HEK293 (cell line): ENCODE measurements around the gene PTGIR.

ENCODE experiments used
- CTCF ChIA-PET: fragments of 350-600 bp; formaldehyde crosslinking; extraction: SDS; loops from one replicate; lab custom pipeline; 2021; ENCODE audit warnings: antibody characterized with exemption; lab: Yijun Ruan, JAX
- POLR2A ChIA-PET: fragments of 300-600 bp; formaldehyde crosslinking; extraction: SDS; loops from one replicate; lab custom pipeline; 2020; ENCODE audit warnings: antibody characterized with exemption, inconsistent platforms; lab: Yijun Ruan, JAX
- H3K27ac ChIP-seq: fragments of 200-500 bp; sonication (Bioruptor generic); 2 replicates; pipeline ENCODE4 v1.5.1; 2014; ENCODE audit warnings: low read depth, low read length, control low read depth, inconsistent platforms; ENCODE audit errors: extremely low read depth
- H3K36me3 ChIP-seq, 2 experiments: fragments of 200-500 bp in 1 of 2; sonication (Bioruptor generic) in 1 of 2; 1 replicate in 1 of 2; 2 replicates in 1 of 2; pipeline ENCODE4 v1.5.1; 2014 to 2017; ENCODE audit warnings: inconsistent platforms in 2 of 2, low read length in 2 of 2; ENCODE audit not compliant: control insufficient read depth in 2 of 2, insufficient read depth in 1 of 2
- H3K4me1 ChIP-seq: fragments of 200-500 bp; sonication (Bioruptor generic); 2 replicates; pipeline ENCODE4 v1.5.1; 2014; ENCODE audit warnings: mild to moderate bottlenecking, low read length, inconsistent platforms; ENCODE audit not compliant: control insufficient read depth, insufficient read depth
- H3K4me3 ChIP-seq: 2 replicates; pipeline ENCODE4 v1.5.1; 2011; ENCODE audit warnings: low read depth, mild to moderate bottlenecking, control low read depth, low read length, moderate library complexity
- H3K9me3 ChIP-seq: fragments of 200-500 bp; sonication (Bioruptor generic); 2 replicates; pipeline ENCODE4 v1.5.1; 2014; ENCODE audit warnings: low read depth, low read length, inconsistent platforms; ENCODE audit not compliant: control insufficient read depth, insufficient read depth
- BCL11B ChIP-seq: fragments of 450-650 bp; formaldehyde crosslinking; IDR thresholded peaks from 2 replicates; pipeline ENCODE4 v1.5.1; 2016; ENCODE audit warnings: low read depth, missing biosample characterization, missing genetic modification characterization
- OSR2 ChIP-seq: fragments of 450-650 bp; formaldehyde crosslinking; IDR thresholded peaks from 2 replicates; pipeline ENCODE4 v1.5.1; 2016; ENCODE audit warnings: missing biosample characterization, missing genetic modification characterization
- SP3 ChIP-seq: fragments of 450-650 bp; formaldehyde crosslinking; IDR thresholded peaks from 2 replicates; pipeline ENCODE4 v1.5.1; 2016; ENCODE audit warnings: missing biosample characterization, missing genetic modification characterization
- ZNF146 ChIP-seq: fragments of 450-650 bp; formaldehyde crosslinking; IDR thresholded peaks from 2 replicates; pipeline ENCODE4 v1.5.1; 2016; ENCODE audit warnings: missing biosample characterization, missing genetic modification characterization
- ZNF169 ChIP-seq: fragments of 450-650 bp; formaldehyde crosslinking; IDR thresholded peaks from 2 replicates; pipeline ENCODE4 v1.5.1; 2016; ENCODE audit warnings: missing biosample characterization, missing genetic modification characterization
- ZNF37A ChIP-seq: fragments of 450-650 bp; IDR thresholded peaks from 2 replicates; pipeline ENCODE4 v1.5.1; 2018; ENCODE audit warnings: missing biosample characterization, missing genetic modification characterization
- ZNF416 ChIP-seq: fragments of 450-650 bp; formaldehyde crosslinking; IDR thresholded peaks from 2 replicates; pipeline ENCODE4 v1.5.1; 2016; ENCODE audit warnings: missing biosample characterization, missing genetic modification characterization
- TF ChIP-seq, protein P1 (sequence below): fragments of 450-650 bp; formaldehyde crosslinking; IDR thresholded peaks from 2 replicates; pipeline ENCODE4 v1.5.1; 2016; ENCODE audit warnings: missing biosample characterization, missing genetic modification characterization
- TF ChIP-seq, protein P2 (sequence below): fragments of 450-650 bp; formaldehyde crosslinking; IDR thresholded peaks from 2 replicates; pipeline ENCODE4 v1.5.1; 2016; ENCODE audit warnings: missing biosample characterization, missing genetic modification characterization
- TF ChIP-seq, protein P3 (sequence below): fragments of 450-650 bp; formaldehyde crosslinking; IDR thresholded peaks from 2 replicates; pipeline ENCODE4; 2016; ENCODE audit warnings: missing biosample characterization, missing genetic modification characterization
- TF ChIP-seq, protein P4 (sequence below): fragments of 450-650 bp; formaldehyde crosslinking; IDR thresholded peaks from 2 replicates; pipeline ENCODE4 v1.5.1; 2017; ENCODE audit warnings: missing biosample characterization, missing genetic modification characterization
- TF ChIP-seq, protein P5 (sequence below): fragments of 450-650 bp; formaldehyde crosslinking; IDR thresholded peaks from 2 replicates; pipeline ENCODE4 v1.5.1; 2016; ENCODE audit warnings: missing biosample characterization, missing genetic modification characterization, low read depth

PTGIR gene

DNA sequence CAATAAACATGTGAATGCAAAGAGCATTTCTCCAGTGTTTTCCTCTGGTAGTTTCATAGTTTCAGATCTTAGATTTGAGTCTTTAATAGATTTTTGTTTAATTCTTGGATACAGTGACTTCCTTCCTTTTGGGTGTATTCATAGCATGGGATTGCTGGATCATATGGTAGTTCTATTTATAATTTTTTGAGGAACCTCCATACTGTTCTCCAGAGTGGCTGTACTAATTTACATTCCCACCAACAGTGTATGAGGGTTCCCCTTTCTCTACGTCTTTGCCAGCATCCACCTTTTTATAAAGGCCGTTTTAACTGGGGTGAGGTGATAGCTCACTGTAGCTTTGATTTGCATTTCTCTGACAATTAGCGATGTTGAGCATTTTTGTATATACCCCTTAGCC, 33.0 kb downstream of the PTGIR start:
- Histone ChIP-seq H3K4me3 (no peak overlapping the region), H3K9me3 (no peaks in the 10 kb centered on the region), H3K4me1 (no peaks in the 10 kb centered on the region), H3K27ac (no peak overlapping the region), H3K36me3 (no peaks in the 10 kb centered on the region)
- ChIA-PET POLR2A (interaction anchor here (1.9 kb wide), 1 partner anchor 9 kb away, joined by 5 read pairs; the partner anchor contains the start of gene CALM3), CTCF (no interaction called here)
- no peak for TF ChIP-seq ZNF169 (tag by site-specific recombination)

DNA sequence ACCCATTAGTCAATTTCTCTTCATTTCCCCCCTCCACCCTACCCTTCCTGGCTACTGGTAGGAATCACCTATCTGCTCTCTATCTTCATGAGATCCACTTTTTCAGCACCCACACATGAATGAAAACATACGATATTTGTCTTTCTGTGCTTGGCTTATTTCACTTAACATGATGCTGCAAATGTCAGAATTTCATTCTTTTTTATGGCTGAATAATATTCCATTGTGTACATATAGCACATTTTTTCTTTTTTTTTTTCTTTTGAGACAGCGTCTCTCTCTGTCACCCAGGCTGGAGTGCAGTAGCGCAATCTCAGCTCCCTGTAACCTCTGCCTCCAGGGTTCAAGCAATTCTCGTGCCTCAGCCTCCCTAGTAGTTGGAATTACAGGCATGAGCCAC, 33.6 kb downstream of the PTGIR start:
- no peaks in the 10 kb centered on the region for H3K4me1 ChIP-seq
- no peaks in the 10 kb centered on the region for H3K36me3 ChIP-seq
- H3K9me3 ChIP-seq: no peaks in the 10 kb centered on the region
- ChIA-PET POLR2A (interaction anchor here (1.9 kb wide), 1 partner anchor 9 kb away, joined by 5 read pairs; the partner anchor contains the start of gene CALM3), CTCF (interaction anchor here (0.7 kb wide), 1 partner anchor 235 kb away, joined by 3 read pairs; no protein-coding TSS in a partner anchor)
- no peak overlapping the region for H3K27ac ChIP-seq
- TF ChIP-seq OSR2 (tag by site-specific recombination): no peak
- TF ChIP-seq ZNF146 (tag by site-specific recombination): peak; percentile 85
- TF ChIP-seq, protein P1, sequence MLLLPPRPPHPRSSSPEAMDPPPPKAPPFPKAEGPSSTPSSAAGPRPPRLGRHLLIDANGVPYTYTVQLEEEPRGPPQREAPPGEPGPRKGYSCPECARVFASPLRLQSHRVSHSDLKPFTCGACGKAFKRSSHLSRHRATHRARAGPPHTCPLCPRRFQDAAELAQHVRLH: peak; percentile 62; the same call in 1 of the 2 replicates
- no peak for TF ChIP-seq BCL11B (tag by site-specific recombination)
- TF ChIP-seq, protein P2, sequence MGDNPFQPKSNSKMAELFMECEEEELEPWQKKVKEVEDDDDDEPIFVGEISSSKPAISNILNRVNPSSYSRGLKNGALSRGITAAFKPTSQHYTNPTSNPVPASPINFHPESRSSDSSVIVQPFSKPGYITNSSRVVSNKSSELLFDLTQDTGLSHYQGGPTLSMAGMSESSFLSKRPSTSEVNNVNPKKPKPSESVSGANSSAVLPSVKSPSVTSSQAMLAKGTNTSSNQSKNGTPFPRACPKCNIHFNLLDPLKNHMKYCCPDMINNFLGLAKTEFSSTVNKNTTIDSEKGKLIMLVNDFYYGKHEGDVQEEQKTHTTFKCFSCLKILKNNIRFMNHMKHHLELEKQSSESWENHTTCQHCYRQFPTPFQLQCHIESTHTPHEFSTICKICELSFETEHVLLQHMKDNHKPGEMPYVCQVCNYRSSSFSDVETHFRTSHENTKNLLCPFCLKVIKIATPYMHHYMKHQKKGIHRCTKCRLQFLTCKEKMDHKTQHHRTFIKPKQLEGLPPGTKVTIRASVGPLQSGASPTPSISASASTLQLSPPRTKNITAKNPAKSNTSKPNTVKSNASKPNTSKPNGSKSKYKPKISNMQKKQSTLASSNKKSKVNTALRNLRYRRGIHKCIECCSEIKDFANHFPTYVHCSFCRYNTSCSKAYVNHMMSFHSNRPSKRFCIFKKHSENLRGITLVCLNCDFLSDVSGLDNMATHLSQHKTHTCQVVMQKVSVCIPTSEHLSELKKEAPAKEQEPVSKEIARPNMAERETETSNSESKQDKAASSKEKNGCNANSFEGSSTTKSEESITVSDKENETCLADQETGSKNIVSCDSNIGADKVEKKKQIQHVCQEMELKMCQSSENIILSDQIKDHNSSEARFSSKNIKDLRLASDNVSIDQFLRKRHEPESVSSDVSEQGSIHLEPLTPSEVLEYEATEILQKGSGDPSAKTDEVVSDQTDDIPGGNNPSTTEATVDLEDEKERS: 0 out of 2 replicates have a peak, but pooled peaks have one; percentile 57
- TF ChIP-seq, protein P3, sequence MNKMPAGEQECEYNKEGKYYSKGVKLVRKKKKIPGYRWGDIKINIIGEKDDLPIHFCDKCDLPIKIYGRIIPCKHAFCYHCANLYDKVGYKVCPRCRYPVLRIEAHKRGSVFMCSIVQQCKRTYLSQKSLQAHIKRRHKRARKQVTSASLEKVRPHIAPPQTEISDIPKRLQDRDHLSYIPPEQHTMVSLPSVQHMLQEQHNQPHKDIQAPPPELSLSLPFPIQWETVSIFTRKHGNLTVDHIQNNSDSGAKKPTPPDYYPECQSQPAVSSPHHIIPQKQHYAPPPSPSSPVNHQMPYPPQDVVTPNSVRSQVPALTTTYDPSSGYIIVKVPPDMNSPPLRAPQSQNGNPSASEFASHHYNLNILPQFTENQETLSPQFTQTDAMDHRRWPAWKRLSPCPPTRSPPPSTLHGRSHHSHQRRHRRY (tag by site-specific recombination): no peak
- no peak overlapping the region for H3K4me3 ChIP-seq

DNA sequence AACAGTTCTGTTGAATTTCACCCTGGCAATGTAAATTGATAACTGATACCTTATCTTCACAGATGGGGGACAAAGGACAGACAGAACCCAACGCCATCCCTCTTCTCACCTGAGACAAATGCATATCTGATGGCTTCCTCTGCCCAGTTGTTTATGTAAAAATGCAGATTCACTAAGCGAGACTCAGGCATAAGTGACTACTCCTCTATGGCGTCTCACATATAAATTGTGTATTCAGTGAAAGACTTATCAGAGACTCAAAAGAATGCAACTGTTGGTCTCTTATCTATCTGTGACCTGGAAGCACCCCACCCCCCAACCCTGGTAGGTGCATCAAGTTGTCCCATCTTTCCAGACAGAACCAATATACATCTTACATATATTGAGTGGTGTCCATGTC, 37.0 kb downstream of the PTGIR start:
- POLR2A ChIA-PET: interaction anchor here (1.9 kb wide), 1 partner anchor 13 kb away, joined by 13 read pairs; the partner anchor contains the start of gene CALM3
- Histone ChIP-seq H3K4me3 (no peak overlapping the region), H3K27ac (no peak overlapping the region), H3K36me3 (no peaks in the 10 kb centered on the region; a peak in 1 of 3 replicates), H3K9me3 (no peaks in the 10 kb centered on the region), H3K4me1 (no peaks in the 10 kb centered on the region)
- CTCF ChIA-PET: interaction anchor here (0.8 to 1.0 kb wide), 2 partner anchors 12 to 166 kb away, joined by 3 to 4 read pairs; no protein-coding TSS in a partner anchor
- no peak for TF ChIP-seq ZNF416 (tag by site-specific recombination)
- TF ChIP-seq, protein P4, sequence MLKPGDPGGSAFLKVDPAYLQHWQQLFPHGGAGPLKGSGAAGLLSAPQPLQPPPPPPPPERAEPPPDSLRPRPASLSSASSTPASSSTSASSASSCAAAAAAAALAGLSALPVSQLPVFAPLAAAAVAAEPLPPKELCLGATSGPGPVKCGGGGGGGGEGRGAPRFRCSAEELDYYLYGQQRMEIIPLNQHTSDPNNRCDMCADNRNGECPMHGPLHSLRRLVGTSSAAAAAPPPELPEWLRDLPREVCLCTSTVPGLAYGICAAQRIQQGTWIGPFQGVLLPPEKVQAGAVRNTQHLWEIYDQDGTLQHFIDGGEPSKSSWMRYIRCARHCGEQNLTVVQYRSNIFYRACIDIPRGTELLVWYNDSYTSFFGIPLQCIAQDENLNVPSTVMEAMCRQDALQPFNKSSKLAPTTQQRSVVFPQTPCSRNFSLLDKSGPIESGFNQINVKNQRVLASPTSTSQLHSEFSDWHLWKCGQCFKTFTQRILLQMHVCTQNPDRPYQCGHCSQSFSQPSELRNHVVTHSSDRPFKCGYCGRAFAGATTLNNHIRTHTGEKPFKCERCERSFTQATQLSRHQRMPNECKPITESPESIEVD (tag by site-specific recombination): no peak
- TF ChIP-seq, protein P5, sequence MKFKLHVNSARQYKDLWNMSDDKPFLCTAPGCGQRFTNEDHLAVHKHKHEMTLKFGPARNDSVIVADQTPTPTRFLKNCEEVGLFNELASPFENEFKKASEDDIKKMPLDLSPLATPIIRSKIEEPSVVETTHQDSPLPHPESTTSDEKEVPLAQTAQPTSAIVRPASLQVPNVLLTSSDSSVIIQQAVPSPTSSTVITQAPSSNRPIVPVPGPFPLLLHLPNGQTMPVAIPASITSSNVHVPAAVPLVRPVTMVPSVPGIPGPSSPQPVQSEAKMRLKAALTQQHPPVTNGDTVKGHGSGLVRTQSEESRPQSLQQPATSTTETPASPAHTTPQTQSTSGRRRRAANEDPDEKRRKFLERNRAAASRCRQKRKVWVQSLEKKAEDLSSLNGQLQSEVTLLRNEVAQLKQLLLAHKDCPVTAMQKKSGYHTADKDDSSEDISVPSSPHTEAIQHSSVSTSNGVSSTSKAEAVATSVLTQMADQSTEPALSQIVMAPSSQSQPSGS: no peak
- no peak for TF ChIP-seq SP3 (tag by site-specific recombination)
- TF ChIP-seq ZNF37A: no peak
